KOPT-K1 (cell line): ENCODE measurements around the gene STRBP.

Experiments
- H3K27ac ChIP-seq: fragments of 200-600 bp; sonication (generic); 2 replicates; pipeline ENCODE4 v1.5.1; 2016; ENCODE audit warnings: antibody characterized with exemption, mild to moderate bottlenecking, low read depth, low read length; ENCODE audit not compliant: poor library complexity, severe bottlenecking
- H3K36me3 ChIP-seq: fragments of 200-600 bp; sonication (generic); 2 replicates; pipeline ENCODE4 v1.5.1; 2017; ENCODE audit warnings: antibody characterized with exemption, mild to moderate bottlenecking, low read length, moderate library complexity; ENCODE audit not compliant: insufficient read depth
- H3K9me3 ChIP-seq: fragments of 200-600 bp; sonication (generic); 2 replicates; pipeline ENCODE4 v1.5.1; 2017; ENCODE audit warnings: antibody characterized with exemption, low read length, mild to moderate bottlenecking; ENCODE audit not compliant: insufficient read depth, poor library complexity, severe bottlenecking

The STRBP gene

DNA sequence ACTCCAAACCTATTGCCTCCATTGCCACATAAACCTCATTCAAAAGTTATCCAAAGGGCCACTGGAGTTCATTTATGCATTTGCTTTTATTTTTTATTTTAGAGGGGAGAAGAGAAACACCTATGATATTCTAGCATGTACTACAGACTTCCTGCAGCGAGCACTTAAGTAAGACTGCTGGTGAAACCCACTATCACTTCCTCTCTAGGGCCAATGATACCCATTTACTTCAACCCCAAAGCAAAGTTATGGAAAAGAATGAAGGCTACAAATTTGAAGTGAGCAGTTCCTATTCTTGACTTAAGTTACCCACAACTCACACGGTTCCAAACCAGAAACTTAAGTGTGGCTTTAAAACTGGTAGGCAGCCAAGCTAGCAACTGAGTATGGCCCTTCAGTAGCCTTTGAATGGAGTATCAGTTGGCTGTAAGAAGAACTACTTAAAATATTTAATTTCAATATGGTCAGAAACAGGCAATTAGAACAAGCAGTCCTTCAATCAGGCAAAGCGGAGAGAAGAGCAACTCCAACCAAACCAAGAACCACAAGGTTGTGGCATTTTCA lies 140.8 kb downstream of the STRBP start:
- Histone ChIP-seq H3K27ac (no peak overlapping the region), H3K9me3 (no peaks in the 10 kb centered on the region), H3K36me3 (peaks cover 54% of the 10 kb centered on the region)

DNA sequence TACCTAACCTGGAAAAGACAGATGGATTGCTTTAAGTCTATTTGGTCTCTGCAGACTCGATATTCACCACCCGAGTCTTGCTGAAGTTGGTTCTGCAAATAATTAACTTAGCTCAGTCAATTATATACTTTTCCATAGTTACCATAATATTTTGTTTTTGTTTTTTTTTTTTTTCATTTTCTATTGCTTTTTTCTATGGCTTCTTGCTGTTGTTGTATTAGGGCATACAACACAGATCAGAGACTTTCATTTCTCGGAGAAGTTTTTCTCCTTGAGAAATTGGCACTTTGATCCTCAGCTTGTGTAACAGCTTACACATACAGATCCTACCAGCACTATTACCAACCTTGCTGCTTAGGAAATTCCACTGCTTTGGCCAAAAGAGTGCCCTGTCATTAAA lies 146.9 kb downstream of the STRBP start:
- Histone ChIP-seq H3K9me3 (no peaks in the 10 kb centered on the region), H3K27ac (no peak overlapping the region), H3K36me3 (peaks cover 6% of the 10 kb centered on the region)

DNA sequence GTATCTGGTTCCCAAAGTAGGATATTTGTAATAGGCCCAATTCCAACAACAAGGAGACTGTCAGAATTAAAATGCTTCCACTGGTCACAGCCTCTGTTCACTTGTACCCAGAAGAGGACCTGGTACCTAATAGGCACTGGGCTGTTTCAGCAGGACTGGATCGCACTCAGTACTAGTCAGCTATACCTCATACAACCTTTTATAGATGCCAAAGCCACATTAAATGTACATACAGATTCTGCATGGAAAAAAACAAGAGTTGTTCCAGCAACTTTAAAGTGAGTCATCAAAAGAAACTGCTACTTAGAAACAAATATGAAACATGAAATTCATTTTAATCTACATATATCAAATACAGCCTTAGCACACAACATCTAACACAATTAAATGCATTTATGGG lies 147.4 kb downstream of the STRBP start:
- H3K27ac ChIP-seq, result no peak overlapping the region
- H3K9me3 ChIP-seq, result no peaks in the 10 kb centered on the region
- peaks cover 11% of the 10 kb centered on the region for H3K36me3 ChIP-seq

DNA sequence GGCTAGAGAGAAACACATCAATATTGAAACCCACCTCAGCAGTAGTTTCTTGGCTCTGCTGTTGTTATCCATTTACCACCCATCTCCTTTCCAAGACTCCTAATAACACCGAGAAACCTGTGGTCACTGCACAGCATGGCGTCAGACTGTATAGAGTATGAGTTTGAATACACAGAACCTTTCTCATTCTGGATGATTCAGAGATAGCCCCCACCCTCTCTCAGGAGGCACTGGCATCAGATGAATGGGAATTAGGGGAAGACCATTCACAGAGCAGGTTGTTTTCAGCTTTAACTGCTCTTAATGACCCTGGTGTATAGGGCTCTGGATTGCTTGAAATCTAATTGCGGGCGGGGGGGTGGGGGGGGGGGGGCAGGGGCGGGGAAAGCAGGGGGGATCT lies 148.3 kb downstream of the STRBP start:
- Histone ChIP-seq H3K36me3 (peaks cover 19% of the 10 kb centered on the region), H3K27ac (no peak overlapping the region), H3K9me3 (no peaks in the 10 kb centered on the region)

DNA sequence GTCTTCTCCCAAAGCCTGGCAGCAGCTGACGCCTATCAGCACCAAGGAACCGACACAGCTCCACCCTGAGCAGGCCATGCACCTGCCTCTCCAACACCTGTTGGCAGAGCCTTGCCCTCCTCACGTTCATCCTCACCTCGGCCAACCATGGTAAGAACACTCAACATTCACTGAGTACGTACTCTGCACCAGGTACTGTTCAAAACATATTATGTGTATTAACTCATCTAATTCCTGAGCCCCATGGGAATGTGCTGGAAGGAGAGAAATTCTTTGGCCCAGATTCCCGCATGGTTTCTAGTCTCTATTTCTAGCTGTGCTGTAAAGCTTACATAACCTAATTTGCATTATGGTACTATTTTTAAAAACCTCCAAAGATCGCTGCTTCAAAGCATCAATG lies 148.8 kb downstream of the STRBP start:
- peaks cover 24% of the 10 kb centered on the region for H3K36me3 ChIP-seq
- H3K9me3 ChIP-seq, result no peaks in the 10 kb centered on the region
- H3K27ac ChIP-seq, result no peak overlapping the region

DNA sequence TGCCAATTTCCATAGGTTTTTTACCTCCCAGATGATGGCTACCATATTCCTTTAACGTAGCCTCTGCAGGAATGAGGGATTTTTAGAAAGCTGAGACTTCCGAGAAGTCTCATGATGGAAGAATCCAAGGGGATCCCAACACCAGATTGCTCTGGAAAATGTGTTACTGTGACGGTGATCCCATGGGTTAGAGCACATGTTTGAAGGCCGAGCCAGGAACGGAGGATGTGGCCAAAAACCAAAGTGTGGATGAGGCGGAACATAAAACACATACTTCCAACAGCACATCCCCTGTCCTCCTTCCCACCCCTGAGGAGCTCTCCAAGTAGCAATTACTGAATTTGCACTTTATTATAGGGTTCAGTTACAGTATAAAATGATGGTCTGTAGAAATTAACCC lies 152.3 kb downstream of the STRBP start:
- Histone ChIP-seq H3K36me3 (peaks cover 51% of the 10 kb centered on the region), H3K27ac (no peak overlapping the region), H3K9me3 (no peaks in the 10 kb centered on the region)

DNA sequence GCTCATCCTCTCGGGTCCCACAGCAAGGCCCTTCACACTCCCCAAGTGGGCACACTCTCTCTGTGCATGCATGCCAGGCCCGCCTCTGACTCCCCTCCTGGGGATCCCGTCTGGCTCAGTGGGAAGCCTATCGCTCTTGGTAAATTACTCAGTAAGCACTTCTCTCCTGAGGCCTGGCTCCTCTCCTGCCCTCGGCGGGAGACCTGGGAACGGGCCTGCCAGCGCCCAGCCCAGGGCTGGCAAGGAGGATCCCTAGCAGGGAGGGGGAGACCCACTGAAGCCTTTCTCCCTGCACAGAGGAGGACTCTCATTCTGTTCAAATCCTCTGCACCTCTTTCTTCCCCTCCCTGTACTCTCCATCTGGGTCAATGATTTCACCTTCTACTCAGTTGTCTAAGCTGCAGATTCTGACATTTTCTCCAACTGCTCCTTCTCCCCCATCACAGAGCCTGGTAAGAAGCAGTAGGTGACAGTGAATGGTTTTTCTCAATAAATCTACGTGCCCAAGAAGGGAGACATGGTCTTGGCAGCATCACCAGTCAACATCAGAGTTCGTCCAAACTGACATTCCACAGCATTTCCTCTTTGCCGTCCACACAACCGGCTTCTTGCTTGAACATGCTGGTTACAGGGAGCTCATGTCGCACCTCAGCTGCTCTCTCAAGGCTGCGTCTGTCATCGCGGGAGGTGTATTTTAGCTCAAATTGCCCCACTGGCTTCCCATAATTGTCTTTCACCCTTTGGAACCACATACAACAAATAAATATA lies 153.1 kb downstream of the STRBP start:
- H3K36me3 ChIP-seq, result peaks cover 58% of the 10 kb centered on the region
- no peak overlapping the region for H3K27ac ChIP-seq
- H3K9me3 ChIP-seq, result no peaks in the 10 kb centered on the region

DNA sequence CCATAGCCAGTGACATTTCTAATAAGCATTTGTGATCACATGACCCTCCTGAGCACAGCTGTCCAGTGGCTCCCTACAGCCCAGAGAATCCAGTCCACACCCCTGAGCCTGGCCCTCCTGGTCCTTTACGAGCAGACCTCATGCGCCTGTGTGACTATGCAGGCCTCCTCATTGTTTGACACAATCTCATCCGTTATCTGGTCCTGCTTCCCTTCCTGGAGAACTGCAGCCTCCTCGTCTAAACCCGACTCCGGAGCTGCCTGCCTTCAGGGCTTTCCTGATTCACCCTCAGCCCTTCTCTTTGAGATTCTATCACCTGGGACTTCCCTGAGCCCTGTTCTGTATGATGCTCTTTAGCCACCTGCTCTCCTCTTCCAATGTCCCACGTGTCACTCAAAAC lies 155.2 kb downstream of the STRBP start:
- Histone ChIP-seq H3K27ac (no peak overlapping the region), H3K36me3 (peaks cover 79% of the 10 kb centered on the region), H3K9me3 (no peaks in the 10 kb centered on the region)

DNA sequence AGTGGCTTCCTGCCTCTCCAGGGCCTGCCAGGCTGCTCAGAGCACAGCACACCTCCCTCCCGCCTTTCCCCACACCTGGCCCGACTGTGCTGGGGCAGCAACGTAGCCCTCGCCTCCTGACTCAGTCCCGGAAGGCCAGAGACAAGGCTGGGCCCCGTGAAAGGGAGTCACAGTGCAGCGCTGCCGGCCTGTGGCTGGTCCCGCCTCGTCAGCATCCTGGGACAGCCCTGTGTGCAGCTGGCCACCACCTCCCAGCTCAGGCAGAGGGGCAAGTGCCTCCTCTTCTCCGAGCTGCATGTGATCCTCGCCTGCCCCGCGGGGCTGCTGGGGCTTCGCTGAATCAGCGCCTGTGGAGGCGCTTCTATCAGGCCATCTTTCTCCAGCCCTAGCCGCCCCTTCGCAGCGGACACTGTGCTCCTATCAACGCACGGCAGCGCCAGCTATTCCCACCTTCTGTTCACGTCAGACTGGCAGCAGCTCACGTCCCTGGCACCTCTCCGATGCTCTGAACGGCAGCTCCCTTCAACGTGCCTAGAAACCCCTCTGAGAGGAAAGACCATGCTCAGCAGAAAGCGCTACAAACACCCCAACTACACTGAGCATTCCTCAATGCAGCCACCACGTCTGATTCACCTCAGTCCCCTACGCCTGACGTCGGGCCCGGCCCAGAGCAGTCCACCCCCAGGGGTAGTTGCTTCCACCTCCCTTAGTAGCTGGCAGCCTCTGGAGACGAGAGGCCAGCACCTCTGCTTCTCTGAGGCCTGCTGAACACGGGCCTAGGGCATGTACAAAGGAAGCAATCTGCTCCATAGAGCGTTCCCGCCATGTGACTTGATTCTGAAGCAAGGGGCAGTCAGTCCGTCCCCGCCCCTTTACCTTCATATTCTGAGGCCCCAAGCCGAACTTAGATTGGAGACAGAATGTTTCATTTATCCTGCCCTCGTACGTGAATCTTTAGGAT lies 156.1 kb downstream of the STRBP start:
- Histone ChIP-seq H3K27ac (no peak overlapping the region), H3K36me3 (peaks cover 88% of the 10 kb centered on the region), H3K9me3 (no peaks in the 10 kb centered on the region)

DNA sequence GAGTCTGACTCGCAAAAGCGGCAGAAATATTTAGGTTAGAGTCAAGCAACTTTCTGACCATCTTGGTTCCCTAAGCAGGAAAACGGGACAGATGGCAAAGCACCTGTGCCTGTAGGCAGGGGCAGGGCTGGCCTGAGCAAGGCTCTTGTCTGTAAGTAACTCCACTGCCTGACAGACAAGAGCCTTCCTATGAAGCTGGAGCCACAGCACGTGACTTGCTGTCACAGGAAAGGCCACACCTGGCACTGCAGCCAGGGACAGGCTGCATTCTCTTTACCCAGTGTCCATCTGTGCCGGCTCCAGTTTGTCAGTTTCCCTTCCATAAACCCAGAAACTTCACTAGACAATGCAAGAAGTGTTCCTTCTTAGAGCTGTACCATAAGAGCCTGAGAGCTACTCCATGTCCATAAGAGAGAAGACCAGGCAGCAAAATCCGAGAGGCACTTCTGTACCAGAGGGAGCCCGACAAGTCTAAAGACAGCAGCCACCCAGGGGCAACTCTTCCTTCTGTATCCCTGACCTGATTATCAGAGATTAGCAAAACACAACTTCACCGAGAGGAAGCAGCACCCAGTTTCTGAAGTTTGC lies 156.9 kb downstream of the STRBP start:
- Histone ChIP-seq H3K27ac (no peak overlapping the region), H3K36me3 (peaks cover 96% of the 10 kb centered on the region), H3K9me3 (no peaks in the 10 kb centered on the region)

DNA sequence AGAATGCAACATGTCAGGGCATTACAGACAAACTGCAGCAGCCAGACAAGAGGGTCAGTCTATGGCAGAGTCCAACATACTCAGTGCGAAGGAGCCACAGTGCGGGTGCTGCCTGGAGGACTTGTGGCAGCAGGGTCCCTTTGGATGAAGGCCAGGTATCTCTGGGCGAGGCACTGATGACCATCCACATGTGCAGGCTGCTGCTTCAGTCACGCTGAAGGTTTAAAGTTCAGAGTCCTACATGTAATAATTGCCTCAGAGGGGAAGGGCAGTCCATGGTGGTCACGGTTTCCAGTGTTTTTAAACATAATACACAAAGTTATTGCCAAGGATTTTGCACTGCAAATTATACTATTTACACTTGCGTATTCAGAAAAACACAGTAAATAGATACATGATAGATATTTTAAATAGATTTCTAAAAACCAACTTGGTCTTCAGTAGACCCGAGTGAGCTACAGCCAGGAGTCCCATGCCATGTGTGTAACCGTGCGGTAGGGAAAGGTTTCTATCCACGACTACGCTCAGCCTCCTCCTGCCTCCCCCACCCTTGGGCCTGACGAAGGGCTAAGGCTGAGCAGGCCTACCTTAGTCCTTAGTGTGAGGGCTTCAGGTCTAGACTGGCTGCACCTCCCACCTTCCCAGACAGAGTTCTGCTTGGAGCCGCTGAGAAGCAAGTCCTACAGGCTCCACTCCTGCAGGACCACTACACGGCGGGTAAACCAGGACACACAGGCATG lies 158.7 kb downstream of the STRBP start:
- Histone ChIP-seq H3K36me3 (peaks cover 97% of the 10 kb centered on the region), H3K9me3 (no peaks in the 10 kb centered on the region), H3K27ac (no peak overlapping the region)

DNA sequence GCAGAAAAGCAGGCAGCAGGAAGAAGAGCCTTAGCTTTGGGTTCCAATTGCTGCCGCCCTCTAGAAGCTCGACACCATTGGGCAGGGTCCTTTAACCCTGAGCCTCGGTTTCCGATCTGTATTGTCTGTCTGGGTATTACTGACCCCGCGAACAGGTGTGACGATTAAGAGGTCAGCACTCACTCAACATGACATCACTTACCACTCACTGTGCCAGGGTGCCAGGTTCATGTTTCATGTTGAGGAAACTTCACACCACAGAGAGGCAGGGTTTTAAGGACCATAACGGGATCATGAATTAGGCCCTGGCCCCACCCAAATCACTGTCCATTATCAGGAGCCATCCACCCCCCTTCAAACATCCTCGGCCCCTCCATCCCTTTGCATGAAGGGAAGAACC lies 159.4 kb downstream of the STRBP start:
- Histone ChIP-seq H3K9me3 (no peaks in the 10 kb centered on the region), H3K36me3 (peaks cover 93% of the 10 kb centered on the region), H3K27ac (no peak overlapping the region)

DNA sequence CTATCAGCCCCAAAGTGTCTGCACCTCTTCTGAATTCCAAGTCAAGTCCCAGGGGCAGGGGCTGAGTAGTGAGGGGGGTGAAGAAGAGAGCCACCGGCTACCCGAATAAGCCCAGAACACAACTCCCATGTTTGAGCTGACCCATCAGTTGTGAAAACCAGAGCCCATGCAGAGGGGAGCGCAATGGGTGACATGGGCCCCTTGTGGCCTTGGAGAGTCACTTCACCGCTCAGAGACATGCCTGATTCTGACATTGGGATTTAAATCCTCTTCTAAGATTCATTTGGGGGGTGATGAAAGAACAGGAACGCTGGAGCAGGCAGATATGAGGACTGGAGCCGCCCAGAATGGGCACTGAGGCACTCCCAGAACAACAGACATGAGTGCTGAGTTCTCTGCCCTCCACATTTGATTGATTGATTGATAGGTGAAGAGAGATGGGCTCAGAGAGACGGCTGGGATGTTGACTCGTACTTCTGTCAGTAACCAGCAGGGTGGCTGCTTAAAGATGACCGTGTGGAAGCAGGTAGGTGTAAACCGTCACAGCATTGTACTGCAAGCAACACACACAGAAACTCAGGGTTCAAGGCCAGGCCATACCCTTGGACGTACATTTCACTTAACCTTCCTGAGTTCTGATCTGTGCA lies 160.6 kb downstream of the STRBP start:
- Histone ChIP-seq H3K36me3 (peaks cover 90% of the 10 kb centered on the region), H3K9me3 (no peaks in the 10 kb centered on the region), H3K27ac (no peak overlapping the region)

DNA sequence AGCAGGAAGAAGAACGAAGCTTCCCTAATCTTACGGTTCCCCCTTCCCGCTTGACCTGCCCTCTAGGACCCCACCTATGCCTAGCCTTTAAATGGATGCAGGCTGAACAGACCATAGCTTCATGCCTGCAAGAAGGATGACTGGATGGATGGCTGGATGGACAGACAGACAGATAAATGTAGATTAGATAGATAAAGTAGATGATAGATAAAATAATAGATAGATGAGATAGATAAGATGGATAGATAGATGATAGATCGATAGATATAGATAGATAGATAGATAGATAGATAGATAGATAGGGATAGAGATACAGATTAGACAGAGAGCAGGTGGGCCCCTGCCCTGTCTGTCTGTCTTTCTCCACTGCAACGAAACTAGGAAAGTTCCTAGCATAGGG lies 162.9 kb downstream of the STRBP start:
- Histone ChIP-seq H3K27ac (no peak overlapping the region), H3K9me3 (no peaks in the 10 kb centered on the region), H3K36me3 (peaks cover 83% of the 10 kb centered on the region)
